Astrocyte (in vitro differentiated cells and primary cell): Measurements from ENCODE around the gene ZNF738.
"Not testable (repeated sequence)": the region's sequence is repeated elsewhere in the genome, so short reads cannot be mapped to it uniquely, and the experiment has no call there.

Experiments
- EZH2 ChIP-seq: IDR thresholded peaks from 2 replicates; pipeline ENCODE4 v1.6.1; 2012; ENCODE audit warnings: mild to moderate bottlenecking, low read length, inconsistent platforms; ENCODE audit not compliant: insufficient read depth
- TF ChIP-seq, protein P1 (sequence below): IDR thresholded peaks from 2 replicates; pipeline ENCODE4 v1.5.1; 2011; ENCODE audit warnings: low read depth, mild to moderate bottlenecking, inconsistent platforms, low read length, moderate library complexity; ENCODE audit not compliant: insufficient read depth

DNA sequence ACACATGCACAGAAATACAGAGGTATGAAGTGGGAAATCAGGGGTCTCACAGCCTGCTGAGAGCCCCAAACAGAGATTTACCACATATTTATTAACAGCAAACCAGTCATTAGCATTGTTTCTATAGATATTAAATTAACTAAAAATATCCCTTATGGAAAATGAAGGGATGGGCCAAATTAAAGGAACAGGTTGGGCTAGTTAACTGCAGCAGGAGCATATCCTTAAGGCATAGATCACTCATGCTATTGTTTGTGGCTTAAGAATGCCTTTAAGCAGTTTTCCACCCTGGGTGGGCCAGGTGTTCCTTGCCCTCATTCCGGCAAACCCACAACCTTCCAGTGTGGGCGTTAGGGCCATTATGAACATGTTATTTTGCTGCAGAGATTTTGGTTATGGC is 14.0 kb upstream of the ZNF738 start:
- not testable (repeated sequence) for TF ChIP-seq EZH2
- TF ChIP-seq, protein P1, sequence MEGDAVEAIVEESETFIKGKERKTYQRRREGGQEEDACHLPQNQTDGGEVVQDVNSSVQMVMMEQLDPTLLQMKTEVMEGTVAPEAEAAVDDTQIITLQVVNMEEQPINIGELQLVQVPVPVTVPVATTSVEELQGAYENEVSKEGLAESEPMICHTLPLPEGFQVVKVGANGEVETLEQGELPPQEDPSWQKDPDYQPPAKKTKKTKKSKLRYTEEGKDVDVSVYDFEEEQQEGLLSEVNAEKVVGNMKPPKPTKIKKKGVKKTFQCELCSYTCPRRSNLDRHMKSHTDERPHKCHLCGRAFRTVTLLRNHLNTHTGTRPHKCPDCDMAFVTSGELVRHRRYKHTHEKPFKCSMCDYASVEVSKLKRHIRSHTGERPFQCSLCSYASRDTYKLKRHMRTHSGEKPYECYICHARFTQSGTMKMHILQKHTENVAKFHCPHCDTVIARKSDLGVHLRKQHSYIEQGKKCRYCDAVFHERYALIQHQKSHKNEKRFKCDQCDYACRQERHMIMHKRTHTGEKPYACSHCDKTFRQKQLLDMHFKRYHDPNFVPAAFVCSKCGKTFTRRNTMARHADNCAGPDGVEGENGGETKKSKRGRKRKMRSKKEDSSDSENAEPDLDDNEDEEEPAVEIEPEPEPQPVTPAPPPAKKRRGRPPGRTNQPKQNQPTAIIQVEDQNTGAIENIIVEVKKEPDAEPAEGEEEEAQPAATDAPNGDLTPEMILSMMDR: not testable (repeated sequence)
